Ascending aorta (tissue), 2 donors: ENCODE results near the gene JAK1. TPM values are rescaled to one million over a fixed set of nuclear protein-coding genes. Genes with fewer than 3 reads are reported as not detected.

ENCODE experiments used
- DNase-seq, 2 donors: peaks; one replicate each; pipeline ENCODE4 v3.0.0-alpha.2; 2019; ENCODE audit warnings: low spot score in 2 of 2
- H3K27ac ChIP-seq, 2 donors: fragments of 200-600 bp; sonication (generic); one replicate each; pipeline ENCODE4 v1.5.1; 2016 to 2017; ENCODE audit warnings: mild to moderate bottlenecking in 1 of 2
- H3K27me3 ChIP-seq: fragments of 200-600 bp; sonication (generic); one replicate; pipeline ENCODE4 v1.5.1; 2017
- H3K36me3 ChIP-seq, 2 donors: fragments of 200-600 bp; sonication (generic); one replicate each; pipeline ENCODE4 v1.5.1; 2016
- H3K4me1 ChIP-seq, 2 donors: fragments of 200-600 bp; sonication (generic); one replicate each; pipeline ENCODE4 v1.5.1; 2016 to 2017; ENCODE audit warnings: mild to moderate bottlenecking in 1 of 2
- H3K4me3 ChIP-seq, 2 donors: fragments of 200-600 bp; sonication (generic); one replicate each; pipeline ENCODE4 v1.5.1; 2016 to 2017; ENCODE audit warnings: mild to moderate bottlenecking in 1 of 2
- H3K9me3 ChIP-seq, 2 donors: fragments of 200-600 bp; sonication (generic); one replicate each; pipeline ENCODE4 v1.5.1; 2016
- CTCF ChIP-seq, 3 experiments: fragments of 200-600 bp in 2 of 3; fragments of 450-650 bp in 1 of 3; sonication (generic) in 2 of 3; IDR thresholded peaks; one replicate each; pipeline ENCODE4 v1.5.1; 2016 to 2019; ENCODE audit warnings: antibody characterized with exemption in 3 of 3, mild to moderate bottlenecking in 1 of 3, moderate library complexity in 1 of 3
- intact Hi-C: fragments of 100-400 bp; cut with DNase I; formaldehyde crosslinking; loops from one replicate; pipeline ENCODE4 v1.15.1; 2023
- total RNA-seq: library from RNA; depleted of rRNA; stranded (reverse); fragments of >200 nt; gene quantifications from one replicate; pipeline ENCODE4 v1.1.0, GENCODE V29; 2016

The JAK1 gene
- total RNA-seq, 1 donor from 2014 or later: 53.5 TPM

- Histone ChIP-seq H3K36me3 (peaks cover 58 to 69% of the 10 kb centered on the region in 2 donors), H3K4me1 (no peaks in the 10 kb centered on the region), H3K9me3 (no peaks in the 10 kb centered on the region), H3K27ac (no peak overlapping the region), H3K4me3 (no peak overlapping the region), H3K27me3 (no peaks in the 10 kb centered on the region)
- intact Hi-C loops: no loop called here
- TF ChIP-seq CTCF (IDR thresholded peaks at IDR 0.05): no peak
- DNase-seq: no peak
Observed at GRCh38 chr1:64834734-64835133, 131.6 kb downstream of the JAK1 start.

GRCh38 chr1:64830030-64830651 is 136.2 kb downstream of the JAK1 start:
- DNase-seq: no peak
- H3K27me3 ChIP-seq: no peaks in the 10 kb centered on the region
- peaks cover 21 to 29% of the 10 kb centered on the region in 2 donors for H3K36me3 ChIP-seq
- TF ChIP-seq CTCF (IDR thresholded peaks at IDR 0.05): no peak
- no peaks in the 10 kb centered on the region for H3K4me1 ChIP-seq
- H3K9me3 ChIP-seq: no peaks in the 10 kb centered on the region
- no peak overlapping the region for H3K27ac ChIP-seq
- no peak overlapping the region for H3K4me3 ChIP-seq
- intact Hi-C loops: no loop called here

GRCh38 chr1:64829411-64830029 is 136.8 kb downstream of the JAK1 start:
- Histone ChIP-seq H3K27ac (no peak overlapping the region), H3K4me3 (no peak overlapping the region), H3K4me1 (no peaks in the 10 kb centered on the region), H3K36me3 (peaks cover 17 to 24% of the 10 kb centered on the region in 2 donors), H3K27me3 (no peaks in the 10 kb centered on the region), H3K9me3 (no peaks in the 10 kb centered on the region)
- no peak for TF ChIP-seq CTCF (IDR thresholded peaks at IDR 0.05)
- no peak for DNase-seq
- intact Hi-C loops: no loop called here

GRCh38 chr1:64828829-64829228 is 137.5 kb downstream of the JAK1 start:
- no peaks in the 10 kb centered on the region for H3K9me3 ChIP-seq
- no peak overlapping the region for H3K27ac ChIP-seq
- intact Hi-C loops: no loop called here
- no peak for DNase-seq
- no peaks in the 10 kb centered on the region for H3K27me3 ChIP-seq
- no peak for TF ChIP-seq CTCF (IDR thresholded peaks at IDR 0.05)
- H3K4me3 ChIP-seq: no peak overlapping the region
- no peaks in the 10 kb centered on the region for H3K4me1 ChIP-seq
- H3K36me3 ChIP-seq: peaks cover 14 to 18% of the 10 kb centered on the region in 2 donors

- intact Hi-C loops: no loop called here
- no peaks in the 10 kb centered on the region for H3K9me3 ChIP-seq
- no peak overlapping the region for H3K4me3 ChIP-seq
- no peaks in the 10 kb centered on the region for H3K27me3 ChIP-seq
- TF ChIP-seq CTCF (IDR thresholded peaks at IDR 0.05): no peak
- no peaks in the 10 kb centered on the region for H3K4me1 ChIP-seq
- DNase-seq: no peak
- no peak overlapping the region for H3K27ac ChIP-seq
- H3K36me3 ChIP-seq: peaks cover 1 to 3% of the 10 kb centered on the region in 2 donors
Observed at GRCh38 chr1:64826991-64827390, 139.4 kb downstream of the JAK1 start.
